ENCODE results near the gene PGGT1B.

The PGGT1B gene

DNA sequence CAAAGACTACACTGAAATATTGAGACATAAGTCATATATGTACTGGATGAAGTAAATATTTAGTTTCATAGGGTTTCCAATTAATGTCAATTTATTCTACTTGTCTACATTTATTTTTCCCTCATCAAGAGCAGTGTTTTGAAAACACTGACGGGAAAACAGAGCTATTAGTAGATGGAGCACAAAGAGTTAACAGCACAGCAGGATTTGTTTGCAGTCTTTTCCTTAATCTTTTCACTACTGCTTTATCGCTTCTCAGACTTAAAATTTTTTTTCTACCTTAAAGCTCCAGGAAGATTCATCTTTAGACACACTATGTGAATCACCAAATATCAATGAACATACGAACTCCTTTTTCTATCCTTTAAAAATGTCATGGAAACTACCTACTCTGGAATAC is 25.6 kb downstream of the PGGT1B start:
- Histone ChIP-seq H3K36me3 (ENCODE audit: control insufficient read depth in 4 of 4, insufficient read depth in 4 of 4, low read length in 3 of 4) (peaks cover 12 to 42% (median 23%) of the 10 kb centered on the region in 4 experiments), H3K4me1 (ENCODE audit: control extremely low read depth in 1 of 4, control insufficient read depth in 4 of 4, insufficient read depth in 4 of 4, low read length in 3 of 4) (no peaks in the 10 kb centered on the region), H3K27ac (ENCODE audit: insufficient read depth in 1 of 2, low read depth in 1 of 2, low read length in 2 of 2, poor library complexity in 1 of 2, severe bottlenecking in 2 of 2) (no peak overlapping the region), H3K9me3 (ENCODE audit: control extremely low read depth in 1 of 5, control insufficient read depth in 4 of 5, insufficient read depth in 2 of 5, low read depth in 1 of 5, low read length in 4 of 5) (no peaks in the 10 kb centered on the region), H3K27me3 (replicated peaks in 2 of 5; ENCODE audit: control insufficient read depth in 4 of 5, insufficient read depth in 5 of 5, low read length in 4 of 5) (no peaks in the 10 kb centered on the region), H3K4me3 (ENCODE audit: control insufficient read depth in 1 of 7, extremely low read depth in 1 of 7, insufficient read depth in 4 of 7, low read depth in 2 of 7, low read length in 6 of 7) (no peak overlapping the region)
- POLR2A ChIA-PET = no interaction called here
- DNase-seq = no peak
- CTCF ChIA-PET = interaction anchor here (0.9 kb wide), 1 partner anchor 133 kb away, joined by 3 read pairs; no protein-coding TSS in a partner anchor
- WGBS (ENCODE audit: insufficient coverage) = 100% methylated on average over 3 of the region's 3 CpGs

DNA sequence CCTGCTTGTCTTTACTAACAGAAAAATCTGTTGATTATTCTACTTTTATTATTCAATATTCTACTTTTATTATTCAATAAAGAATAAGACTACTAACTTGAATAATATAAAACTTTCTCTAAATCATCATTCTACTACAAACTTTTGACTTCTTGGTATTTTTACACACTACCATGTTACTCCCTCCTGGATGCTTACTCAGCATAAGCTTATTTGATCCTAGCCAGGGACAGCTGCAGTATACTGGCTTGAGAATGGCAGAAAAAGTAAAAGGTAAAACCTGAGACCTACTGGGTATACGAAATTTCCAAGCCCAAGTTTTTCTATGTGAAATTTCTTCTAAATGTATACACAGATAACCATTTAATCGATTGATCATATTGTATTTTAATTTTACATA is 26.1 kb downstream of the PGGT1B start:
- H3K36me3 ChIP-seq (ENCODE audit: control insufficient read depth in 4 of 4, insufficient read depth in 4 of 4, low read length in 3 of 4) = peaks cover 12 to 42% (median 23%) of the 10 kb centered on the region in 4 experiments
- no peak overlapping the region for H3K27ac ChIP-seq (ENCODE audit: insufficient read depth in 1 of 2, low read depth in 1 of 2, low read length in 2 of 2, poor library complexity in 1 of 2, severe bottlenecking in 2 of 2)
- no peak for DNase-seq
- H3K27me3 ChIP-seq (replicated peaks in 2 of 5; ENCODE audit: control insufficient read depth in 4 of 5, insufficient read depth in 5 of 5, low read length in 4 of 5) = no peaks in the 10 kb centered on the region
- POLR2A ChIA-PET = no interaction called here
- no peaks in the 10 kb centered on the region for H3K9me3 ChIP-seq (ENCODE audit: control extremely low read depth in 1 of 5, control insufficient read depth in 4 of 5, insufficient read depth in 2 of 5, low read depth in 1 of 5, low read length in 4 of 5)
- WGBS (ENCODE audit: insufficient coverage) = no CpG with 5 or more reads among the region's 2 CpGs
- CTCF ChIA-PET = interaction anchor here (0.9 kb wide), 1 partner anchor 133 kb away, joined by 3 read pairs; no protein-coding TSS in a partner anchor
- H3K4me3 ChIP-seq (ENCODE audit: control insufficient read depth in 1 of 7, extremely low read depth in 1 of 7, insufficient read depth in 4 of 7, low read depth in 2 of 7, low read length in 6 of 7) = no peak overlapping the region
- H3K4me1 ChIP-seq (ENCODE audit: control extremely low read depth in 1 of 4, control insufficient read depth in 4 of 4, insufficient read depth in 4 of 4, low read length in 3 of 4) = no peaks in the 10 kb centered on the region

DNA sequence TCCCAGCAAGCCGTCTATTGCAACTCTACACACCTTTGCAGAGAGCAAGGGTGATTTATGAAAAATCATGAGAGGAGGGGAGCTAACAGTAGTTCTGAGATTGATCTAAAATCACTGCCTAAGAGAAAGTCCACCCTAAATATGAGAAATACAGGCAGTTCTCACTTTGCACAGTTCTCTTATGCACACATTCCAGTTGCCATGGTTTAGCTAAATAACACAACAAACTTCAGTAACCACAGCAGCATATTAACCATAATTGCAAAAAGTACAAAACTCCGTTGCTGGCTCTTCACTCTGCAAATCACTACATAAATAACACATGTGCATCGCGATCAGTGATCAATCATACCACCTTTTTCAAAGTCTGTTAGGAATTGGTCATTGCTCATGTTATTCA is 31.1 kb downstream of the PGGT1B start:
- H3K27me3 ChIP-seq (replicated peaks in 2 of 5; ENCODE audit: control insufficient read depth in 4 of 5, insufficient read depth in 5 of 5, low read length in 4 of 5) = no peaks in the 10 kb centered on the region
- H3K4me3 ChIP-seq (ENCODE audit: control insufficient read depth in 1 of 7, extremely low read depth in 1 of 7, insufficient read depth in 4 of 7, low read depth in 2 of 7, low read length in 6 of 7) = no peak overlapping the region
- POLR2A ChIA-PET = no interaction called here
- no peaks in the 10 kb centered on the region for H3K4me1 ChIP-seq (ENCODE audit: control extremely low read depth in 1 of 4, control insufficient read depth in 4 of 4, insufficient read depth in 4 of 4, low read length in 3 of 4)
- H3K27ac ChIP-seq (ENCODE audit: insufficient read depth in 1 of 2, low read depth in 1 of 2, low read length in 2 of 2, poor library complexity in 1 of 2, severe bottlenecking in 2 of 2) = no peak overlapping the region
- DNase-seq = peak in 2 of 3 donors; percentile 15 to 26
- peaks cover 10 to 53% (median 29%) of the 10 kb centered on the region in 4 experiments for H3K36me3 ChIP-seq (ENCODE audit: control insufficient read depth in 4 of 4, insufficient read depth in 4 of 4, low read length in 3 of 4)
- H3K9me3 ChIP-seq (ENCODE audit: control extremely low read depth in 1 of 5, control insufficient read depth in 4 of 5, insufficient read depth in 2 of 5, low read depth in 1 of 5, low read length in 4 of 5) = no peaks in the 10 kb centered on the region
- WGBS (ENCODE audit: insufficient coverage) = 100% methylated on average over 3 of the region's 4 CpGs
- CTCF ChIA-PET = interaction anchor here (1.3 to 2.6 kb wide), 3 partner anchors 9 to 15 kb away, joined by 4 to 7 read pairs (median 4); no protein-coding TSS in a partner anchor

DNA sequence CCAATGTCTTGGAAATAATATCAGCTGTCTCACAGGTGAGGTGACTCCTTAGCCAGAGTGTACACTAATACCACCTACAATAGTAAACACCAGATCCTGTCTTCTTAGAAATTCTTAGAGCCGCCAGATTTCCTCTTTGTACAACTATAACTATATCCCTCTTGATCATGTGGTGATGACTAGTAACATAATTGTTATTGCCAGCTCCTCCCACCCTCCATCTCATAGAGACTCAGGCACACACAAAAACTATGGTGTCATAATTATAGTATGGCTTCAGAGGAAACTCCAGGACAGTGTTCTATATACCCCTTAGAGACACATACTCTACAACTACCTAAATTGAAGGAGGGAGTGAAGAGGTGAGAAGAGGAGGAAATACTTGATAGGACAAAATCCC is 33.1 kb downstream of the PGGT1B start:
- no peaks in the 10 kb centered on the region for H3K27me3 ChIP-seq (replicated peaks in 2 of 5; ENCODE audit: control insufficient read depth in 4 of 5, insufficient read depth in 5 of 5, low read length in 4 of 5)
- no peak overlapping the region for H3K27ac ChIP-seq (ENCODE audit: insufficient read depth in 1 of 2, low read depth in 1 of 2, low read length in 2 of 2, poor library complexity in 1 of 2, severe bottlenecking in 2 of 2)
- no CpG with 5 or more reads among the region's 1 CpG for WGBS (ENCODE audit: insufficient coverage)
- no peak for DNase-seq
- ChIA-PET CTCF (interaction anchor here (2.6 kb wide), 1 partner anchor 17 kb away, joined by 7 read pairs; no protein-coding TSS in a partner anchor), POLR2A (no interaction called here)
- no peaks in the 10 kb centered on the region for H3K4me1 ChIP-seq (ENCODE audit: control extremely low read depth in 1 of 4, control insufficient read depth in 4 of 4, insufficient read depth in 4 of 4, low read length in 3 of 4)
- no peaks in the 10 kb centered on the region for H3K9me3 ChIP-seq (ENCODE audit: control extremely low read depth in 1 of 5, control insufficient read depth in 4 of 5, insufficient read depth in 2 of 5, low read depth in 1 of 5, low read length in 4 of 5)
- H3K4me3 ChIP-seq (ENCODE audit: control insufficient read depth in 1 of 7, extremely low read depth in 1 of 7, insufficient read depth in 4 of 7, low read depth in 2 of 7, low read length in 6 of 7) = no peak overlapping the region
- peaks cover 6 to 48% (median 25%) of the 10 kb centered on the region in 4 experiments for H3K36me3 ChIP-seq (ENCODE audit: control insufficient read depth in 4 of 4, insufficient read depth in 4 of 4, low read length in 3 of 4)

DNA sequence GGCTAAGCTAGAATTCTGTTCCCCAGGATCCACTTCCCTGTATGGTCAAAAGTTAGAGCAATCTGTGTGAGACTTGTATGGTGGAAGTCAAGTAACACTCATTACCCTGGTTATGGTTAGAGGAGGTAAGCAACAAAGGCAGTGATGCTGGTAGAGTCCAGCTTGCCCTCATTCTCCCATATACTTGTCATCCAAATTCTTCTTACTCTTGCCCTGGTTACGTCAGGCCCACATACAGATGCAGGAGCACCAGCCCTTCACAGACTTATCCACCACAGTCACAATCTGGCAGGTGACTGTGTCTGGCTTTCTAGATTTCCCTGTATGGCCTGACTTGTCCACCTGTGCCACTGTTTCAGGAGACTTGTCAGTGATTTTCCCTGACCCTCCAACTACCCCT is 35.4 kb downstream of the PGGT1B start:
- no peak for DNase-seq
- Histone ChIP-seq H3K9me3 (ENCODE audit: control extremely low read depth in 1 of 5, control insufficient read depth in 4 of 5, insufficient read depth in 2 of 5, low read depth in 1 of 5, low read length in 4 of 5) (no peaks in the 10 kb centered on the region), H3K27ac (ENCODE audit: insufficient read depth in 1 of 2, low read depth in 1 of 2, low read length in 2 of 2, poor library complexity in 1 of 2, severe bottlenecking in 2 of 2) (no peak overlapping the region), H3K36me3 (ENCODE audit: control insufficient read depth in 4 of 4, insufficient read depth in 4 of 4, low read length in 3 of 4) (peaks cover 6 to 55% (median 26%) of the 10 kb centered on the region in 4 experiments), H3K27me3 (replicated peaks in 2 of 5; ENCODE audit: control insufficient read depth in 4 of 5, insufficient read depth in 5 of 5, low read length in 4 of 5) (no peaks in the 10 kb centered on the region), H3K4me3 (ENCODE audit: control insufficient read depth in 1 of 7, extremely low read depth in 1 of 7, insufficient read depth in 4 of 7, low read depth in 2 of 7, low read length in 6 of 7) (no peak overlapping the region), H3K4me1 (ENCODE audit: control extremely low read depth in 1 of 4, control insufficient read depth in 4 of 4, insufficient read depth in 4 of 4, low read length in 3 of 4) (no peaks in the 10 kb centered on the region)
- WGBS (ENCODE audit: insufficient coverage) = 100% methylated on average over 1 of the region's 1 CpG
- CTCF ChIA-PET = interaction anchor here (1.2 to 1.5 kb wide), 2 partner anchors 13 to 15 kb away, joined by 3 to 5 read pairs; no protein-coding TSS in a partner anchor
- POLR2A ChIA-PET = no interaction called here

DNA sequence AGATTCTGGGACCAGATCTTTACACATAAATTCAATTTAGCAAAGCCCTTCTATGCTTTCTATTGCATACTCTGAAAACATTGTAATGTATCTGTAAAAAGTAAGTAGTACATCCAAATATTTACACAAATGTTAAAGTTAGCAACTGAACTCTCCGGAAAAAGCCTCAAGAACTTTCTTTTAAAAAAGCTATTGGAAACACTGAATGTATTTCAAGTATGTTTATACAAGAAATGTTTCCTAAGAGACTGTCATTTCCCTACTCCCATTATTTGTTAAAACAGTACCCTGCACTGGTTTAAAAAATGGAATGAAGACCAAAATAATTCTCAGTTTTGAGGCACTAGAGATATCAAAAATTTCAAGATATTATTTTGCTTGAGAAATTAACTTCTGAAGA is 48.1 kb downstream of the PGGT1B start:
- ChIA-PET POLR2A (interaction anchor here (0.6 kb wide), 1 partner anchor 33 kb away, joined by 3 read pairs; no protein-coding TSS in a partner anchor), CTCF (no interaction called here)
- no peak overlapping the region for H3K4me3 ChIP-seq (ENCODE audit: control insufficient read depth in 1 of 7, extremely low read depth in 1 of 7, insufficient read depth in 4 of 7, low read depth in 2 of 7, low read length in 6 of 7)
- H3K36me3 ChIP-seq (ENCODE audit: control insufficient read depth in 4 of 4, insufficient read depth in 4 of 4, low read length in 3 of 4) = peaks cover 8 to 27% (median 12%) of the 10 kb centered on the region in 4 experiments
- DNase-seq = no peak
- no peaks in the 10 kb centered on the region for H3K9me3 ChIP-seq (ENCODE audit: control extremely low read depth in 1 of 5, control insufficient read depth in 4 of 5, insufficient read depth in 2 of 5, low read depth in 1 of 5, low read length in 4 of 5)
- peaks cover 0 to 6% (median under 1%) of the 10 kb centered on the region in 4 experiments for H3K4me1 ChIP-seq (ENCODE audit: control extremely low read depth in 1 of 4, control insufficient read depth in 4 of 4, insufficient read depth in 4 of 4, low read length in 3 of 4)
- WGBS (ENCODE audit: insufficient coverage) = no CpG with 5 or more reads among the region's 1 CpG
- H3K27me3 ChIP-seq (replicated peaks in 2 of 5; ENCODE audit: control insufficient read depth in 4 of 5, insufficient read depth in 5 of 5, low read length in 4 of 5) = no peaks in the 10 kb centered on the region
- no peak overlapping the region for H3K27ac ChIP-seq (ENCODE audit: insufficient read depth in 1 of 2, low read depth in 1 of 2, low read length in 2 of 2, poor library complexity in 1 of 2, severe bottlenecking in 2 of 2)

DNA sequence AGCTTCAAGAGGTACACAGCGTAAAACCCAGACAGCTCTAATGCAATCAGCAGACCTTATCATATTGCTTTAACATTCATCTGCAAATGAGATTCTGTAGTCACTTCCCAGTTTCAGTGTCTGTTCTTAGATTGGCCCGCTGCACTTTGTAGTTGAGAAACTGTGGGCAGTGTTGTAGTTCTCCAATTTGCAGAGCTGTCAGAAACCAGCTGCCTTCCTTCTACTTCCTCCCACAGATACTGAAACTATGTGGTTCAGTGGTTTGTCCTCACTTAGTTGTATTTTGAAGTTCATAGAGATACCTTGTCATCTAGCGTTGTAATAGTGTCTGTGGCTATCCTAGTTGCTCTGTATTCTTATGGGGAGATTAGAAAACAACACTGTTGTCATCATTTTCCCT is 53.4 kb downstream of the PGGT1B start:
- peak; percentile 74 to 95 (median 93) for DNase-seq

More for the DNA sequence above, 53.4 kb downstream of the PGGT1B start:
- H3K27me3 ChIP-seq (replicated peaks in 2 of 5; ENCODE audit: control insufficient read depth in 4 of 5, insufficient read depth in 5 of 5, low read length in 4 of 5) = no peaks in the 10 kb centered on the region
- no peak overlapping the region for H3K27ac ChIP-seq (ENCODE audit: insufficient read depth in 1 of 2, low read depth in 1 of 2, low read length in 2 of 2, poor library complexity in 1 of 2, severe bottlenecking in 2 of 2)
- no peak overlapping the region for H3K4me3 ChIP-seq (ENCODE audit: control insufficient read depth in 1 of 7, extremely low read depth in 1 of 7, insufficient read depth in 4 of 7, low read depth in 2 of 7, low read length in 6 of 7)
- peaks cover 2 to 9% (median 5%) of the 10 kb centered on the region in 4 experiments for H3K36me3 ChIP-seq (ENCODE audit: control insufficient read depth in 4 of 4, insufficient read depth in 4 of 4, low read length in 3 of 4)
- WGBS (ENCODE audit: insufficient coverage) = 0% methylated on average over 2 of the region's 3 CpGs
- POLR2A ChIA-PET = no interaction called here
- H3K4me1 ChIP-seq (ENCODE audit: control extremely low read depth in 1 of 4, control insufficient read depth in 4 of 4, insufficient read depth in 4 of 4, low read length in 3 of 4) = peaks cover 0 to 15% (median 6%) of the 10 kb centered on the region in 4 experiments
- CTCF ChIA-PET = no interaction called here
- H3K9me3 ChIP-seq (ENCODE audit: control extremely low read depth in 1 of 5, control insufficient read depth in 4 of 5, insufficient read depth in 2 of 5, low read depth in 1 of 5, low read length in 4 of 5) = no peaks in the 10 kb centered on the region
